Activated gamma-delta T cell treated with Interleukin-2 at 50 U/mL for 16 hours (primary cell): ENCODE data around the gene KPNB1.

Experiments
- DNase-seq: peaks from one replicate; pipeline ENCODE4 v3.0.0-alpha.2; 2020

KPNB1 gene

DNA sequence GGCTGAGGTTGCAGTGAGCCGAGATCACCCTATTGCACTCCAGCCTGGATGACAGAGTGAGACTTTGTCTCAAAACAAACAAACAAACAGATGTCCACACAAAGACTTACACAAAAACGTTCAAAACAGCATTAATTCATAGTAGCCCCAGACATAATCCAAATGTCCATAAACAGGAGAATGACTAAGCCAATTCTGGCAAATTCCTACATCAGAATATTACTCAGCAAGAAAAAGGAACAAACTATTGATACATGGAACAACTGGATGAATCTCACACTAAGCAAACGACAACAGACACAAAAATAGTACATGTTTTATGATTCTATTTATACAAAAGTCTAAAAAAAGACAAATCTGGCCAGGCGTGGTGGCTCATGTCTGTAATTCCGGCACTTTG is 10.8 kb upstream of the KPNB1 start:
- no peak for DNase-seq

DNA sequence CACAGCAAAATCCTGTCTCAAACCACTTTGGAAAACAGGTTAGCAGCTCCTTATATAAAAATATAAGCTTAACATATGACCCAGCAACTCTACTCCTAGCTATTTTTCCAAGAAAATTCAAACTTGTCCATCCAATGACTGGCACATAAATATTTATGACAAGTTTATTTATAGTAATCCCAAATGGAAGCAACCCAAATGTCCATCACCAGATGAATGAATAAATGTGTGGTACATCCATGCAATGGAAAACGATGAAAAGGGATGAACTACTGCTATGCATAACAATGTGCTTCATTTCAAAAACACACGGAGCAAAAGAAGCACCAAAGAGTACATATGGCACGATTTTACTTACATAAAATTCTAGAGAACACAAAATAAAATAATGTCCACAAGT is 9.6 kb upstream of the KPNB1 start:
- DNase-seq = no peak

DNA sequence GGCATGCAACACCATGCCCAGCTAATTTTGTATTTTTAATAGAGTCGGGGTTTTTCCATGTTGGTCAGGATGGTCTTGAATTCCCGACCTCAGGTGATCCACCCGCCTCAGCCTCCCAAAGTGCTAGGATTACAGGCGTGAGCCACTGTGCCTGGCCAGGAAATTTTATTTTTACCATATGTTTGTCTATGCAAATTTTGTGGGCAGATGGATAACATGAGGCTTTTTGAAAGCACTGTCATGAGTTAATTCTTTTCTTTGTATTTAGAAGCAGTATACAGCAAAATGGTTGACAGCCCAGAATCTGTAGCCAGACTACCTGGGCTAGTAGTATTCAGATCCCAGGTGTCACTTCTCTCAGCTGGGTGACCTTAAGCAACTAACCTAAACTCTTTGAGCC is 8.5 kb upstream of the KPNB1 start:
- DNase-seq = no peak

DNA sequence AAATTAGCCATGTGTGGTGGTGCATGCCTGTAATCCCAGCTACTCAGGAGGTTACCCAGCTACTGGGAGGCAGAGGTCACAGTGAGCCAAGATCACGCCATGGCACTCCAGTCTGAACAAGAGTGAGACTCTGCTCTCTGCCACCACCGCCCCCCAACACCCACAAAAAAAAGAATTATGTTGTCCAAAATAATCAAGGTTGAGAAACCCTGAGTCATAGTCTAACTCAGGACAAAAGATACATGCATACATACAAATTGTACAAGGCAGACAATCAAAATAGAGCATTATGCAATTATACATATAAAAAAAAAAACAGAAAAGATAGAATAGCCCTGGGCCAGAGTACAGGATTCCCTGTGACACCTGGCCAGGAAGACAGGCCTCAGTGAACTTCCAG is 6.6 kb upstream of the KPNB1 start:
- no peak for DNase-seq

DNA sequence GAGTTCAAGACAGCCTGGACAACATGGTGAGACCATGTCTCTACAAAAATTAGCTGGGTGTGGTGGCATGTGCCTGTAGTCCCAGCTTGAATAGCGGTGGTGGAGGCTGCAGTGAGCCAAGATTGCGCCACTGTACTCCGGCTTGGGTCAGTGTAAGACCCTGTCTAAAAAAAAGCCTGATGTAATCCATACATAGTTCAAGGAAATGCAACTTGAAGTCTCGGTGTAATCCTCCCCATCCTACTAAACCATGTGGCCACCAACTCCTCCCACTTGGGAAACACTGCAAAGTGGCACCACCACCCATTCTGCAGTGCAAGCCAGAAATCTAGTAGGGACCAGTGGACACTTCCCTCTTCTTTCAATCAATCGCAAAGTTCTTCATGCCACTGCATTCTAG is 5.4 kb upstream of the KPNB1 start:
- DNase-seq = no peak

DNA sequence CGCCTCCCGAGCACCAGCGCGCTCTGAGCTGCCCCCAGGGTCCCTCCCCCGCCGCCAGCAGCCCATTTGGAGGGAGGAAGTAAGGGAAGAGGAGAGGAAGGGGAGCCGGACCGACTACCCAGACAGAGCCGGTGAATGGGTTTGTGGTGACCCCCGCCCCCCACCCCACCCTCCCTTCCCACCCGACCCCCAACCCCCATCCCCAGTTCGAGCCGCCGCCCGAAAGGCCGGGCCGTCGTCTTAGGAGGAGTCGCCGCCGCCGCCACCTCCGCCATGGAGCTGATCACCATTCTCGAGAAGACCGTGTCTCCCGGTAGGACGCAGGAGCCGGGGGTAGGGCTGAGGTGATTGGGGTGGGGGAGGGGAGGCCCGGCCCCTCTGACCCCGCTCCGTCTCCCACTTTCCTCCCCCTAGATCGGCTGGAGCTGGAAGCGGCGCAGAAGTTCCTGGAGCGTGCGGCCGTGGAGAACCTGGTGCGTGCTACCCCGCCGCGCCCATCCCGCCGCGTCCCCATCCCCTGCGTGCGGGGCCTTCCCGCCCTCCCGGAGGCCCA is 329 bp downstream of the KPNB1 start:
- DNase-seq = no peak

DNA sequence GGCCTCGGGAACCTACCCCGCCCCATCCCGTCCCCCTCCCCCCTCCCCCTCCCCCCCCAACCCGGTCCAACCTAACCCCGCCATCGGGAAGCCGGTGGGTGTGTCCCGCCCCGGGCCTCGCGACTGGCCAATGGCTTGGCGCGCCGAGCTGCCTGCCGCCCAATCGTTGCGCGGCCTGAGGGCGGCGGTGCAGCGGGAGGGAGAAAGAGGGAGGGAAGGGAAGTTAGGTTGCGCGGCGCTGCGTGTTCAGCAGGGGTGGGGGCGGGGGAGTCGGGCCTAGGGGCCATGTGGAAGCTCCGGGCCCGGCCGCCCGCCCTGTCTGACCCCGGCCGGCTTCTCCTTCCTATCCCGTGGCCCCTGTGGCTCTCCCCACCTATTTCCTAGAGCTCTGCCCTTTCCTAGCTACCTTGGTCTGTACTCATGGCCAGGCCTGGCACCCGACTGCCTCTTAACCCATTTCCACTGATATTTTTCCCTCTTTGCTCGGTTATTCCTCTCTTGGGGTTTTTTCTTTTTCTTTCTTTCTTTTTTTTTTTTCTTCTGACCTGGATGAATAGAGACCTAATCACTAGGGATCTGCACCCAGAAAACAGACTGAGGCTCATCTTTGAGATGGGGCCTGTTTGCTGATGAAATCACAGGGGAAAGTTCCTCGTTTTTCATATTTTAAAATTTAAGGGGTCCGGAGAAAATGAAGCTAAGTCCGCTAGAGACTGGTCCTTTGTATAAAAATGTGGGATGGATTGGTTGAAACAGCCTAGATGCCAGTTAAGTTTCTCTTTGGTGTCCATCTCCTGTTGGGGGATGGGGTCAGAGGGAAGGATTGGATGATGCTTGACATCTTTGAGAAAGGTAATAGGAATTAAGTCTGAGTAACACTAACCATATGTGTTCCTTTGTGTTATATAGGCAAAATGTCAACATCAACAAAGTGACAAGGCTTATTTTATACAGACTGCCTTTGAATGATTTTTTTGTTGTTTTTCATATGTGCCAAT is 1.1 kb downstream of the KPNB1 start:
- DNase-seq = peak; percentile 86

DNA sequence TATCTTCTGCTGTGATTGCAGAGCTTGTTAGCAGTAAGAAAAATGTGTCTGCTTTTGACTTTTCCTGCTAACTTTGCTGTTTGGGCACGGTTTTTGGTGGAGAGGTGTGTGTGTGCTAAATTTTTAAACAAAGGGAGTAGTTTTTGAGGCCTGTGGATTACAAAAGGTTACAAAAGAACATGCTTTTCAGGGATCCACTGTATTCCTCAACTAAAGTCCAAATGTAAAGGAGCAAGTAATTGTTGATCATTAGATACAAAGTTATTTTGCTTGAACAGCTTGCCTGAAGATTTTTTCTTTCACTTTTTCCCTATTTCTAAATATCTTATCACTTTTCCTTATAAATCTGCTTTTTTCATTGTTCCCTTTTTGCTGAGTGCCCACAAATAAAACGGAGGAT is 2.0 kb downstream of the KPNB1 start:
- DNase-seq = no peak

DNA sequence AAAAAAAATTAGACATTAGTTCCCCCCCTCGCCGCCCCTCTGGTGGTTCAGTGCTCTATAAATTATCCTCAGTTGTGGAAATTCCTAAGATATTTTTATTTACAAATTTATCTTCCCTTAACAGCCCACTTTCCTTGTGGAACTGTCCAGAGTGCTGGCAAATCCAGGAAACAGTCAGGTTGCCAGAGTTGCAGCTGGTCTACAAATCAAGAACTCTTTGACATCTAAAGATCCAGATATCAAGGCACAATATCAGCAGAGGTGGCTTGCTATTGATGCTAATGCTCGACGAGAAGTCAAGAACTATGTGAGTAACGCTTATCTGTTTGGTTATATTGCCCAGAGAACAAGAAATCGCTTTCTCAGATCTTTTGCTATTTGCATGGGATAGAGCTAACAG is 2.9 kb downstream of the KPNB1 start:
- no peak for DNase-seq

DNA sequence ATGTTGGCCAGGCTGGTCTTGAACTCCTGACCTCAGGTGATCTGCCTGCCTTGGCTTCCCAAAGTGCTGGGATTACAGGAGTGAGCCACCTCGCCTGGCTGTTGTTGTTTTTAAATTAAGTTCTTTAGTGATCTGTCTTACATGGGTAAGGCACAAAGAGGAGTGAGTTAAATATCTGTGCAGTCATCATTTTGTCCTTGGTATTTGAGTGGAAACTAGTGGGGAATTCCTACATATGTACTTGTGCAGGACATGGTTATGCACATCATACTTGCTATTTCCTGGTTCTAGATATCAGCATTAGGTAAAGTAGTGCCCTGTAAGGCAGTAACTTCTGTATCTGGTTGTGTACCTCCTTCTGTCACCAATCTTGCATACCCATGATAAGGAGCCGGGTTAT is 3.7 kb downstream of the KPNB1 start:
- no peak for DNase-seq

DNA sequence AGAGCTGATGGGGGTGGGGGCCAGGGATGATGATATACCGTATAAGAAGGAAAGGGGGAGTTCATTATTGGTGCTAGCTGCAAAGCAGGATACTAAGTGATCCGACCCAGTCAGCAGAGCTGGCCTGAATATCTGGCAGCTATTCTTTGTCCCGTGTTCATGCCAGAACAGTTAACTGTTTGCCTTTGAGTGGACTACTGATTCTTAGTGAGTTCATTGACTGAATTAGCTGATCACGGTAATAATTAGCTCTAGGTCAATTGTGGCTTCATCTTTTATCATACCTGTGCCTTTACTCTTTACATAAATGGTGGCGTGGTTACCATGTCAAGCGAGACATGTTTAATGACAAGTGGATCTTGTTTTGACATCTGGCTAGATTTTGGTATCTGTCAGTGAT is 5.3 kb downstream of the KPNB1 start:
- no peak for DNase-seq

DNA sequence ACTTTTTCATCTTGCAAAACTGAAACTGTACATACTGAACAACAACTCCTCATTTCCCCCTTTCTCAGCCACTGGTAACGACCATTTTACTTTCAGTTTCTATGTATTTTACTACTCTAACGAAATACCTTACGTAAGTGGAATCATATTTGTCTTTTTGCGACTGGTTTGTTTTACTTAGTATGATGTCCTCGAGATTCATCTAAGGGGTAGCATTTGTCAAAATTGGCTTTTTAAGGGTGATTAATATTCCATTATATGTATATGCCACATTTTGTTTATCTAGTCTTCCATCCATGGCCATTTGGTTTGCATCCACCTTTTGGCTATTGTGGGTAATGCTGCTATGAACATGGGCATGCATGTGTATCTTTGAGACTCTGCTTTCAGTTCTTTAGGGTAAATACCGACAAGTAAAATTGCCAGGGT is 10.4 kb downstream of the KPNB1 start:
- DNase-seq = no peak

DNA sequence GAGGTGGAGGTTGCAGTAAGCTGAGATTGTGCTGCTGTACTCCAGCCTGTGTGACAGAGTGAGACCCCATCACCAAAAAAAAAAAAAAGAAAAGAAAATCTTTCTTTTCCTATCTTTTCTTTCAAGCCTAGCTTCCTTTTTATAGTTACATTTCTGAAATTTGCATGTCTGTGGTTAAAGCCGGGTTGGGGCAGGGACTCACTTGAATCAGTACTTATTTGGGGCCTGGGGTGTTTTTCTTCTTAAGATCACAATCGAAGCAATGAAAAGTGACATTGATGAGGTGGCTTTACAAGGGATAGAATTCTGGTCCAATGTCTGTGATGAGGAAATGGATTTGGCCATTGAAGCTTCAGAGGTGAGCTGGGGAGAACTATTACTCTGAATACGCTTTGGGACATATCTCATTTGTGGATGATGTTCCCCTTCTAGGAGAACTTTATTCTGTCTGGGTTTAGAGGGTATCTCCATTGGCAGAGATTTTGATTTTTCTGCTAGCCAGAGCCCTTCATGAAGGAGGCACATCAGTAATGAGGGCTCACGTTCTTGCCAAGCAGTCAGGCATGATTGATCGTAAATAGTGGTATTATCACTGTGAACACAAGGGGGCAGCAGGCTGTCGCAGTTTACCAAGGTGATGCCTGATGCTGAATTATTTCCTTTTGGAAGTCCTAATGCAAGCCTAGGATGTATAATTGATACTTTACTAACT is 14.3 kb downstream of the KPNB1 start:
- DNase-seq = peak; percentile 59

DNA sequence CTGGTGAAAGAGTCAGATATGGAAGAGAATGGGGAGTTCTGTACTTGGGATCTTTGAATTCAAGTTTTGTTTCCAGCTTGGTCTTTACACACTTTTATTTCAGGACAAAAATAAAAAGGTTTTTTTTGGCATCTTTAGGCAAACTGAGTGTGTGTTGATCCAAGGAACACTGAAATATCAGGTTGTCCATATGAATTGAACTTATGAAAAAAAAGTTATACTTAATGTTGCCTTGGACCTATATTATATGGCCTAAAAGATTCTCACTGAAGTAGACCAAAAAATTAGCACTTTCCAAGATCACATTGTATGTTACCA is 14.9 kb downstream of the KPNB1 start:
- DNase-seq = no peak

DNA sequence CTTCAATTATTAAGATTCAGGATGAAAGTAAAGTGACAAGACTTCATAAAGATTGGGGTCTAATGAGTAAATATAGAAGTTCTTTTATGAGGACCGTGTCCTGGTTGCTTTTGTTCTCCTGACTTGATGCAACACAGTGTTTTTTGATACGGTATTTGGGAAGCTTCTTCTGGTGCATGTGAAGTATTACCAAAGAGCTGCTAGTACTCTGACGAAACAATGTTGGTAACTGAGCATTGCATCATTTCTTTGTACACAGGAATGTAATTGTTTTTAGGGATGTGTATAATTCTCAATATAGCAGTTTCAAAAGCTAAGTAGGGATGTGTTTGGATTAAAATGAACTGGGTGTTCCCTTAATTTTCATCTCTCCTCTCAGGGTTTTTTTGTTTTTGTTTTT is 15.9 kb downstream of the KPNB1 start:
- DNase-seq = no peak

DNA sequence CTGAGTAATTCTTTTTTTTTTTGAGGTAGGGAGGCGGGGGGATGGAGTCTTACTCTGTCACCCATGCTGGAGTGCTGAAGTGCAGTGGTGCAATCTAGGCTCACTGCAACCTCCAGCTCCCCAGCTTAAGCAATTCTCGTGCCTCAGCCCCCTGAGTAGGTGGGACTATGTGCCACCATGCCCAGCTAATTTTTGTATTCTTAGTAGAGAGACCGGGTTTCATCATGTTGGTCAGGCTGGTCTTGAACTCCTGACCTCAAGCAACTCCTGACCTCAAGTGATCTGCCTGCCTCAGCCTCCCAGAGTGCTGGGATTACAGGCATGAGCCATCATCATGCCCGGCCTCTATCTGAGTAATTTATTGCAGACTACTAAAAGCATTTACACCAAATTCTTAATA is 19.4 kb downstream of the KPNB1 start:
- DNase-seq = no peak

DNA sequence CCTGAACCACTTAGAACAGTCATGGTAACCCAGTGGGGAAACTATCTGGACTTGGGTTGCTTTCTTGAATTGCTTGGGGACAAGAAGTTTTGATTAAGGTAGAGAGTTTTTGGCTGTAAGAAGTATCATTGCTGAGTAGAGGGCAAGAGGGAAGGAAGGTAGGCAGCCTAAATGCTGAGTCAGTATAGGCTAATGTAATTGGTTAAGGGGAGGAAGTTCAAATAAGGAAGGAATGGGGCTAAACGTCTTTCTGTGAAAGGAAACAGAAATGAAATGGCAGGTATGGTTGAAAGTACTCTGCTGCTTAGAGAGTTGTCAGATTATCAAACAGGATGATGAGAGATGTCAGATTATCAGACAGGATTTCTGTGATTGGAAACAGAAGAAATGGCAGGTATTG is 20.3 kb downstream of the KPNB1 start:
- no peak for DNase-seq

DNA sequence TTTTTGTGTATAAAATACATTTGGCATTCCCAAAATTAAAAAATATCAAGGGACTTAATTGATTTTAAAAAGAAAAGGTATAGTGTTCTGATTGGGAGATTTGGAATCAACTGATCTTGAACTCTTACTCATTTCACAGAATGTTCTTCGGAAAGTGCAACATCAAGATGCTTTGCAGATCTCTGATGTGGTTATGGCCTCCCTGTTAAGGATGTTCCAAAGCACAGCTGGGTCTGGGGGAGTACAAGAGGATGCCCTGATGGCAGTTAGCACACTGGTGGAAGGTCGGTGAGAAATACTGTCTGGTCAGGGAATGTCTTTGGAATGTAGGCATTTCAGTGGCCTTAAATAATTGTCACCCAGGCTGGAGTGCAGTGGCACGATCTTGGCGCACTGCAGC is 24.8 kb downstream of the KPNB1 start:
- DNase-seq = no peak

DNA sequence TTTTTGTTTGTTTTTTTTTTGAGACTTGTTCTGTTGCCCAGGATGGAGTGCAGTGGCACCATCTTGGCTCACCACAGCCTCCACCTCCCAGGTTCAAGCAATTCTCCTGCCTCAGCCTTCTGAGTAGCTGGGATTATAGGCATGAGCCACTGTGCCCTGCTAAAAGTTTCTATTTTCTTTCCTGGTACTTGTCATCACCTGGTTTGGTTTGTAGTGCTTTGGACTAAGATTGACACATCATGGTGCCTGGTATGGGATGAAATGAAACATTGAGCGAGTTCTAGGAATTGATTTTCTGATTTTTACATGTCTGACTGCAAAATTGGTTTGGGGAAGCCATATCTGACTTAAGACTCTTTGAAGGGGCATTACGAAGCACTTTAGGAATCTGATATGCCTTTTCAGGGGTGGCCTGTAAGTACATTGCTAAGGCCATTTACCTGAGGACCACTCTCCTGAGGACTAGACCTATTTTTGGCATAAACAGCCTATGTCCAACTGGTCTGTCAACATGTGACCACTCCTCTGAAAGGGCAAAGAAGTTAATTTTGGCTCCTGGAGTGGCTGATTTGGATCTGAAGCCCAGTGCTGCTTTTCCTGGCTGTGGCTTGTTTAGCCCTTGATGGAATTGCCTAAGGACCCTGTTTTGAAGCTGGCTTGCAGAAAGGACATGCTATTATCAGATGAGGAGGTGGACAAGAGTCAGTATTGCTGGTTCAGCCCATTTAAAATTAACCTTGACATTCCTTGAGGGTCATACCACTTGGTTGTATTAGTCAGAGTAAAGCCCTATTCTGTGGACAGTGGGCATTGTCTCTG is 25.9 kb downstream of the KPNB1 start:
- no peak for DNase-seq

DNA sequence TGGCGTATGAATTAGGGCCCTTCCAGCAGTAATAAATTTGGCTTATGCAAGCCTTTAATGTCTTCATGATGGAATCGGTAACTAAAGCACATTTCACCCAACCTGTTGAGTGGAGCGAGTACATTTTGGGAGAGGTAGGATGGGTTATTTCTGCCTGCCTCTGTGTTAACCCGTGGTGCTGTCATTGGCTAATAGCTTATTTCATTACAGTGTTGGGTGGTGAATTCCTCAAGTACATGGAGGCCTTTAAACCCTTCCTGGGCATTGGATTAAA is 26.4 kb downstream of the KPNB1 start:
- DNase-seq = no peak

DNA sequence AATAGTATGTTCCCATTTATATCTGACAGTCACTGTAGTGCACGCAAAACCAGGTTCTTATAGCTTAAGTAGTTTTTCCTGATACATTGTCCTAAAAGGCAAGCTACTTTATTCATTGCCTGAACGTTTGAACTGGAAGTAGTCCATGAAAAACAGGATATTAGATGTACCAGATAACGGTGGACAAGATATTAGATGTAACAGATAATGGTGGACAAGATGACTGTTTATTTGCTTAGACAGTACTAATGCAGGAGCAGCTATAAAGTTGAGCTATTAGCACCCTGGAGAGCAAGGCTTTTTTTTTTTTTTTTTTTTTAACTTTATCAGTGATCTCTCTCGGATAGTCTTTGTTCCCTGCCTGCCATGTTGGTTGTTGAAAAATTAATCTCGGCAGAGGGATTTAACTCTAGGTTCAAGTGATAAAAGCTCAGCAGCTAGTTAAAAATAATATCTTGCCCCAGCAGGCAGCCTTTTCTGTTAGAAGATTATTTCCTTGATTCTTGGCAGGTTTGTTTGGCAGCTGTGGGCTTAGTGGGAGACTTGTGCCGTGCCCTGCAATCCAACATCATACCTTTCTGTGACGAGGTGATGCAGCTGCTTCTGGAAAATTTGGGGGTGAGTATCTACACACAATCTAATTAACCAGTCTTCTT is 26.9 kb downstream of the KPNB1 start:
- no peak for DNase-seq

DNA sequence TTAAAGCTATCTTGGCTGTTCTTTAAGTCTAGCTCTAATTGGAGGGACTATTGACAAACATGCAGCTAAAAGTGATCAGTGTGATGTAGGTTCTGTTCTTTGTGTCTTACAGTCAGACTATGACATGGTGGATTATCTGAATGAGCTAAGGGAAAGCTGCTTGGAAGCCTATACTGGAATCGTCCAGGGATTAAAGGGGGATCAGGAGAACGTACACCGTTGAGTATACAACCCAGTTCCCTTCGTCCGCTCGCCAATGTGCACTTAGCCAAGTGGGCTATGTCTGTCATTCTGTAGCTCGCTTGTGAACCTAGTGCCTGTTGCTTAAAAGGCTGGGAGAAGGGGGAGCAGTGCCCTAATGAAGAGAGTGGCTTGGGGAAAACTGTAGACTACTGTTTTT is 28.5 kb downstream of the KPNB1 start:
- no peak for DNase-seq

DNA sequence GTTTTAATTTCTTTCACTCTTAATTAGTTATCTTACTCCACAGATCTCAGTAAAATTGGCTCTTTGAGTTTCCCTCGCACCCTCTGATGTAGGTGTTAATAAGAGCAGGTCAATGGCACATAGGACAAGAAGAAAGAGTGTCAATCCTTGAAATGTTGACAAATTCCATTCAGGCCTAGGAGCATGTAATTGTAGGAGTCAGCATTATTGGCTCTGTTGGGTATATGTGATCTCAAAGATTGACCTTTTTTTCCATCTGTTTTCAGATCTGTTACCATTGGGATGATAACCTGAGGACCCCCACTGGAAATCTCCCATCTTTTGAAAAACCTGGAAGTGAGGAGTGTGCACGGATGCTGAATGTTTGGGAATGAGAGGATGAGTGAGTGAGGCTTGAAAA is 32.4 kb downstream of the KPNB1 start:
- no peak for DNase-seq
